ENCODE measurements around the gene CLMN. TPM values are rescaled to one million over a fixed set of nuclear protein-coding genes. Genes with fewer than 3 reads are reported as not detected.

The CLMN gene
- total and polyA plus RNA-seq, 2 of the 8 experiments (the other 6 are each of a cell fraction or from before 2014, with no cell fraction given) = 1.6 to 8.2 TPM

GRCh38 chr14:95315156-95315555 is 4.6 kb downstream of the CLMN start:
- H3K23me2 ChIP-seq (ENCODE audit: low read depth, low read length) = peaks cover 7% of the 10 kb centered on the region; the same call in 1 of the 2 replicates
- DNase-seq (ENCODE audit: low read depth in 1 of 2, low spot score in 2 of 2) = no peak
- H4K5ac ChIP-seq (ENCODE audit: insufficient read length, low read depth, low read length) = no peak overlapping the region
- H2AFZ ChIP-seq (ENCODE audit: low read length) = no peak overlapping the region
- no peaks in the 10 kb centered on the region for H3K9me3 ChIP-seq (ENCODE audit: insufficient read depth in 2 of 2, low read depth in 1 of 2, low read length in 1 of 2)
- no peak overlapping the region for H2AK5ac ChIP-seq (ENCODE audit: low read depth, low read length)
- H3K4me3 ChIP-seq (ENCODE audit: extremely low read depth in 1 of 4, insufficient read depth in 2 of 4, low read depth in 3 of 4, low read length in 4 of 4) = no peak overlapping the region
- no peak overlapping the region for H3K56ac ChIP-seq (replicated peaks; ENCODE audit: insufficient read length, low read depth, low read length)
- H3K36me3 ChIP-seq (ENCODE audit: control insufficient read depth in 2 of 4, insufficient read depth in 4 of 4, low read length in 3 of 4) = no peaks in the 10 kb centered on the region
- no peak overlapping the region for H2BK20ac ChIP-seq (ENCODE audit: low read length)
- peaks cover 0 to 4% of the 10 kb centered on the region in 2 experiments for H4K20me1 ChIP-seq (replicated peaks in 1 of 2; ENCODE audit: control insufficient read depth in 1 of 2, insufficient read depth in 2 of 2, low read length in 2 of 2)
- no peak overlapping the region for H4K8ac ChIP-seq (ENCODE audit: extremely low read depth, insufficient read depth, low read length)
- no peak overlapping the region for H3K23ac ChIP-seq (ENCODE audit: insufficient read length)
- H4K91ac ChIP-seq (replicated peaks; ENCODE audit: insufficient read length, low read length) = no peak overlapping the region
- WGBS, 2 experiments (ENCODE audit: extremely low coverage in 1 of 2, insufficient coverage in 1 of 2, insufficient read length in 1 of 2, insufficient replicate concordance in 2 of 2, low coverage in 1 of 2, low lambda C conversion rate in 2 of 2, missing lambda C conversion rate in 1 of 2) = 82% methylated on average over 6 of the region's 6 CpGs; no CpG with 5 or more reads in 1 of the 2 experiments
- FAIRE-seq = no peak
- H3K79me2 ChIP-seq (ENCODE audit: control insufficient read depth in 1 of 2, insufficient read depth in 2 of 2, low read length in 2 of 2) = no peaks in the 10 kb centered on the region
- no peak overlapping the region for H2BK12ac ChIP-seq (ENCODE audit: low read depth, low read length)
- ChIA-PET CTCF (ENCODE audit: partially characterized antibody) (no interaction called here), POLR2A (ENCODE audit: partially characterized antibody) (interaction anchor here (1.1 kb wide), 1 partner anchor 10 kb away, joined by 4 read pairs; no protein-coding TSS in a partner anchor)
- H2BK120ac ChIP-seq (replicated peaks; ENCODE audit: low read depth, low read length) = no peak overlapping the region
- no peak for TF ChIP-seq MAFK (IDR thresholded peaks at IDR 0.05; ENCODE audit: low read depth, low read length)
- no peak overlapping the region for H3K4ac ChIP-seq (replicated peaks; ENCODE audit: insufficient read length, low read depth, low read length)
- no peak overlapping the region for H3K18ac ChIP-seq (ENCODE audit: extremely low read depth, low read length)
- no peak overlapping the region for H2BK5ac ChIP-seq (ENCODE audit: low read depth, low read length)
- peaks cover 0 to 6% (median under 1%) of the 10 kb centered on the region in 4 experiments; a peak in 3 of 7 replicates for H3K4me1 ChIP-seq (replicated peaks in 1 of 4; ENCODE audit: control insufficient read depth in 3 of 4, insufficient read depth in 4 of 4, low read length in 3 of 4)
- peaks cover 3% of the 10 kb centered on the region; the same call in 1 of the 2 replicates for H3K79me1 ChIP-seq (ENCODE audit: low read depth, low read length)
- no peak overlapping the region for H3K14ac ChIP-seq (ENCODE audit: insufficient read length)
- no peak overlapping the region for H3K9ac ChIP-seq (replicated peaks in 1 of 4; ENCODE audit: extremely low read depth in 1 of 4, low read depth in 3 of 4, low read length in 3 of 4)
- no peak overlapping the region for H2BK15ac ChIP-seq (ENCODE audit: low read length)
- no peak overlapping the region for H3K4me2 ChIP-seq (ENCODE audit: insufficient read depth in 1 of 2, low read depth in 2 of 2, low read length in 2 of 2)
- H3K27me3 ChIP-seq (replicated peaks in 1 of 4; ENCODE audit: control insufficient read depth in 3 of 4, extremely low read depth in 1 of 4, insufficient read depth in 3 of 4, low read length in 3 of 4) = peaks cover 0 to 12% (median 11%) of the 10 kb centered on the region in 4 experiments; a peak in 5 of 7 replicates
- H3K27ac ChIP-seq (ENCODE audit: low read depth, low read length) = no peak overlapping the region

All from H1 (cell line).